H9 (cell line): ENCODE measurements around the gene SKAP1. TPM values are rescaled to one million over a fixed set of nuclear protein-coding genes. Genes with fewer than 3 reads are reported as not detected.

ENCODE experiments used
- DNase-seq: peaks from one replicate; pipeline ENCODE4 v3.0.0-alpha.2; 2017
- H2AFZ ChIP-seq: one replicate; pipeline ENCODE4 v1.6.1; 2013; ENCODE audit warnings: mild to moderate bottlenecking, low read length, control low read depth, moderate library complexity
- H2AK5ac ChIP-seq: 2 replicates; pipeline ENCODE4 v1.6.1; 2013; ENCODE audit warnings: low read length, control low read depth, mixed read lengths; ENCODE audit not compliant: insufficient read length
- H2BK120ac ChIP-seq: one replicate; pipeline ENCODE4 v1.6.1; 2013; ENCODE audit warnings: low read depth, mild to moderate bottlenecking, low read length, control low read depth, inconsistent platforms; ENCODE audit not compliant: poor library complexity, severe bottlenecking
- H2BK12ac ChIP-seq: 2 replicates; pipeline ENCODE4 v1.6.1; 2013; ENCODE audit warnings: low read length, control low read depth, mixed read lengths, low read depth; ENCODE audit not compliant: insufficient read length
- H2BK15ac ChIP-seq: 2 replicates; pipeline ENCODE4 v1.6.1; 2013; ENCODE audit warnings: low read depth, low read length, control low read depth
- H2BK20ac ChIP-seq: one replicate; pipeline ENCODE4 v1.6.1; 2013; ENCODE audit warnings: low read depth, mild to moderate bottlenecking, low read length, control low read depth, inconsistent platforms; ENCODE audit not compliant: poor library complexity, severe bottlenecking
- H2BK5ac ChIP-seq: 2 replicates; pipeline ENCODE4 v1.6.1; 2013; ENCODE audit warnings: low read length, control low read depth, mixed read lengths; ENCODE audit not compliant: insufficient read length
- H3K14ac ChIP-seq: 2 replicates; pipeline ENCODE4 v1.6.1; 2013; ENCODE audit warnings: low read length, control low read depth; ENCODE audit not compliant: insufficient read depth
- H3K18ac ChIP-seq: 2 replicates; pipeline ENCODE4 v1.6.1; 2013; ENCODE audit warnings: low read depth, mild to moderate bottlenecking, mixed read lengths, low read length, control low read depth; ENCODE audit not compliant: insufficient read length
- H3K23ac ChIP-seq: 2 replicates; pipeline ENCODE4 v1.6.1; 2013; ENCODE audit warnings: low read length, control low read depth, mixed read lengths, low read depth; ENCODE audit not compliant: insufficient read length
- H3K23me2 ChIP-seq: 2 replicates; pipeline ENCODE4 v1.6.1; 2013; ENCODE audit warnings: low read depth, mild to moderate bottlenecking, mixed read lengths, low read length, control low read depth; ENCODE audit not compliant: insufficient read length, poor library complexity, severe bottlenecking
- H3K27ac ChIP-seq: 2 replicates; pipeline ENCODE4 v1.5.1; 2013; ENCODE audit warnings: low read length, control low read depth, mixed read lengths, low read depth; ENCODE audit not compliant: insufficient read length
- H3K27me3 ChIP-seq: 2 replicates; pipeline ENCODE4 v1.6.1; 2013; ENCODE audit warnings: low read length, control low read depth, inconsistent platforms; ENCODE audit not compliant: insufficient read depth
- H3K4ac ChIP-seq: 2 replicates; pipeline ENCODE4 v1.6.1; 2013; ENCODE audit warnings: low read depth, mild to moderate bottlenecking, control low read depth, inconsistent platforms, low read length, moderate library complexity
- H3K4me1 ChIP-seq: 2 replicates; pipeline ENCODE4 v1.6.1; 2013; ENCODE audit warnings: low read length, control low read depth, inconsistent platforms; ENCODE audit not compliant: insufficient read depth
- H3K4me2 ChIP-seq: 2 replicates; pipeline ENCODE4 v1.6.1; 2013; ENCODE audit warnings: low read length, control low read depth, mixed read lengths; ENCODE audit not compliant: insufficient read length, insufficient read depth
- H3K56ac ChIP-seq: 2 replicates; pipeline ENCODE4 v1.6.1; 2013; ENCODE audit warnings: low read depth, mild to moderate bottlenecking, mixed read lengths, low read length, control low read depth; ENCODE audit not compliant: insufficient read length
- H3K79me1 ChIP-seq: 2 replicates; pipeline ENCODE4 v1.6.1; 2013; ENCODE audit warnings: low read depth, mild to moderate bottlenecking, moderate library complexity, low read length, control low read depth, inconsistent platforms; ENCODE audit not compliant: insufficient read depth, poor library complexity, severe bottlenecking
- H3K79me2 ChIP-seq: 2 replicates; pipeline ENCODE4 v1.6.1; 2013; ENCODE audit warnings: low read length, control low read depth, inconsistent platforms; ENCODE audit not compliant: insufficient read depth
- H3K9ac ChIP-seq: 2 replicates; pipeline ENCODE4 v1.6.1; 2013; ENCODE audit warnings: low read length, control low read depth, mixed read lengths; ENCODE audit not compliant: insufficient read length; ENCODE audit errors: extremely low read depth
- H3K9me3 ChIP-seq: one replicate; pipeline ENCODE4 v1.6.1; 2013; ENCODE audit warnings: low read depth, low read length, inconsistent platforms; ENCODE audit not compliant: control insufficient read depth
- H3T11ph ChIP-seq: one replicate; pipeline ENCODE4 v1.6.1; 2013; ENCODE audit warnings: mild to moderate bottlenecking, low read length, control low read depth, inconsistent platforms
- H4K20me1 ChIP-seq: one replicate; pipeline ENCODE4 v1.6.1; 2013; ENCODE audit not compliant: control insufficient read depth, insufficient read length, insufficient read depth
- H4K5ac ChIP-seq: 2 replicates; pipeline ENCODE4 v1.6.1; 2013; ENCODE audit warnings: low read depth, mild to moderate bottlenecking, mixed read lengths, low read length, control low read depth; ENCODE audit not compliant: insufficient read length
- H4K8ac ChIP-seq: replicated peaks from 2 replicates; pipeline ENCODE4 v1.6.1; 2013; ENCODE audit warnings: low read length, control low read depth, mixed read lengths, low read depth; ENCODE audit not compliant: insufficient read length
- H4K91ac ChIP-seq: 2 replicates; pipeline ENCODE4 v1.6.1; 2013; ENCODE audit warnings: low read depth, mild to moderate bottlenecking, moderate library complexity, mixed read lengths, low read length, control low read depth; ENCODE audit not compliant: insufficient read length
- H3K27ac Mint-ChIP-seq, 3 experiments: 2 replicates in 2 of 3; 3 replicates in 1 of 3; pipeline ENCODE4 v1.8.0; 2020 to 2021; ENCODE audit warnings: mixed read lengths in 3 of 3, mild to moderate bottlenecking in 1 of 3, moderate library complexity in 1 of 3
- H3K27me3 Mint-ChIP-seq: 2 replicates; pipeline ENCODE4 v1.8.0; 2021; ENCODE audit warnings: low read depth, mild to moderate bottlenecking, moderate library complexity, mixed read lengths
- H3K36me3 Mint-ChIP-seq, 3 experiments: 2 replicates in 2 of 3; 3 replicates in 1 of 3; pipeline ENCODE4 v1.8.0; 2020 to 2021; ENCODE audit warnings: low read depth in 3 of 3, mixed read lengths in 3 of 3; ENCODE audit not compliant: insufficient read depth in 1 of 3
- H3K4me1 Mint-ChIP-seq, 2 experiments: 2 replicates each; pipeline ENCODE4 v1.8.0; 2020; ENCODE audit warnings: mixed read lengths in 2 of 2
- H3K4me3 Mint-ChIP-seq, 2 experiments: 2 replicates in 1 of 2; 3 replicates in 1 of 2; pipeline ENCODE4 v1.8.0; 2020 to 2021; ENCODE audit warnings: mild to moderate bottlenecking in 2 of 2, mixed read lengths in 2 of 2, moderate library complexity in 1 of 2
- H3K9me3 Mint-ChIP-seq, 2 experiments: 2 replicates in 1 of 2; 3 replicates in 1 of 2; pipeline ENCODE4 v1.8.0; 2020; ENCODE audit warnings: mild to moderate bottlenecking in 2 of 2, mixed read lengths in 2 of 2, moderate library complexity in 1 of 2
- CTCF ChIP-seq: fragments of 200-600 bp; sonication (generic); conservative IDR thresholded peaks from 3 replicates; pipeline ENCODE4 v1.8.0; 2021; ENCODE audit warnings: antibody characterized with exemption, mild to moderate bottlenecking
- WGBS: extraction: QIAGEN DNeasy Blood & Tissue Kit; methylation state at CpG from one replicate; pipeline ENCODE4 v1.1.7; 2013; ENCODE audit warnings: missing lambda C conversion rate, low lambda C conversion rate, mixed read lengths; ENCODE audit not compliant: insufficient read length; ENCODE audit errors: extremely low coverage; 5-methylcytosine and 5-hydroxymethylcytosine counted together
- total RNA-seq: library from RNA; stranded (reverse); gene quantifications from 2 replicates; pipeline ENCODE4 v1.2.1, GENCODE V29; 2021

SKAP1 gene
- total RNA-seq, 1 experiment from 2014 or later: not detected

DNA sequence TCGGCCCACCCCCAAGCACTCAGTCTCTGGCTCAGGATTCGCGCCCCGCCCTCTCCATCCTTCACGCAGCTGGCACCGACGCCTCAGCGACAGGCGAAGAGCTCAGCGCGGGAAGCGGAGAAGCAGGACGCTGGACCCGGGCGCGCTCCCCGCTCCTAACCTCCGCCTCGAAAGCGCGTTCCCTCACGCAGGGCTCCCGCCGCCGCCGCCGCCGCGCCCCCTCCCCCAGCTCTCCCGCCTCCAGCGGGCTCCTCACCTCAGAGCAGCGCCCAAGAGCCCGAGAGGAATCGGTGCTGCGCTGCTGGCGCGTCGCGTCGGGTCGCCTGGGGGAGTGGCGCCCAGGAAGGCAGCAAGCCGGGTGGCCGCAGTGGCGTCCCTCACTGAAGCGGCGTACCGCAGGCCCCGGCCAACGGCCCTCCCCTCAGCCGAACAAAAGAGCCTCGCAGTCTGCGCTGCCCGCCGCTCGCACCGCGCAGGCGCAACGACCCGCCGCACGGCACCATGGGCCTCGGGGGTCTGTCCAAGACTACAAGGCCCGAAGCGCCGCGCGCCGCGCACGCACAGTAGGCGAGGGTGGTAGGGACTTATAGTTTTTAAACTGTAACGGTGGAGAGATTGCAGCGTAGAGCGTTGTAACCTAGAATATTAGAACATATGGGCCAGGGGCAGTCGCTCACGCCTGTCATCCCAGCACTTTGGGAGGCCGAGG lies 328.8 kb downstream of the SKAP1 start, which contains the start of gene CBX1:
CBX1 (minus strand) TSS at position 467 of the 709 bp plus-strand sequence. CDS start 24,474 bp downstream, outside the sequence.
- H3K36me3 Mint-ChIP-seq: peaks cover 0 to 2% (median under 1%) of the 10 kb centered on the region in 3 experiments; a peak in 2 of 7 replicates
- Histone ChIP-seq H4K20me1 (no peaks in the 10 kb centered on the region), H4K5ac (no peak within 1 kb of the TSS), H3K27ac (peak within 1 kb of the TSS; percentile 57), H3K79me1 (peaks cover 6% of the 10 kb centered on the region), H3K23ac (no peak within 1 kb of the TSS), H4K91ac (no peak within 1 kb of the TSS), H3K14ac (peak within 1 kb of the TSS; percentile 85), H2BK12ac (no peak within 1 kb of the TSS), H3K9me3 (no peaks in the 10 kb centered on the region), H3K79me2 (peaks cover 26% of the 10 kb centered on the region; the same call in 1 of the 2 replicates), H3K23me2 (peaks cover 8% of the 10 kb centered on the region), H2BK5ac (no peak within 1 kb of the TSS), H2AFZ (no peak within 1 kb of the TSS), H2BK120ac (no peak within 1 kb of the TSS), H3T11ph (no peak within 1 kb of the TSS), H3K4me1 (no peaks in the 10 kb centered on the region), H3K56ac (no peak within 1 kb of the TSS), H2AK5ac (no peak within 1 kb of the TSS), H2BK20ac (no peak within 1 kb of the TSS), H3K18ac (peak within 1 kb of the TSS; percentile 83), H4K8ac (no peak within 1 kb of the TSS), H3K9ac (peak within 1 kb of the TSS; percentile 88), H3K4ac (no peak within 1 kb of the TSS), H3K4me2 (peak within 1 kb of the TSS; percentile 97), H3K27me3 (no peaks in the 10 kb centered on the region), H2BK15ac (no peak within 1 kb of the TSS)
- no CpG with 5 or more reads among the region's 79 CpGs for WGBS
- H3K27ac Mint-ChIP-seq: peak within 1 kb of the TSS; percentile 87 to 100 (median 87)
- peak within 1 kb of the TSS; percentile 81 to 99 for H3K4me3 Mint-ChIP-seq
- TF ChIP-seq CTCF: no peak
- peaks cover 5% of the 10 kb centered on the region for H3K27me3 Mint-ChIP-seq
- H3K9me3 Mint-ChIP-seq: peaks cover 0 to 8% of the 10 kb centered on the region in 2 experiments; a peak in 4 of 5 replicates
- peak; percentile 99 for DNase-seq
- peaks cover 6 to 14% of the 10 kb centered on the region in 2 experiments for H3K4me1 Mint-ChIP-seq
